ENCODE measurements around the gene LENG8. TPM values are rescaled to one million over a fixed set of nuclear protein-coding genes. Genes with fewer than 3 reads are reported as not detected.

The LENG8 gene
- total RNA-seq, 4 donors from 2014 or later = 9.9 to 49.5 (median 15.5) TPM

DNA sequence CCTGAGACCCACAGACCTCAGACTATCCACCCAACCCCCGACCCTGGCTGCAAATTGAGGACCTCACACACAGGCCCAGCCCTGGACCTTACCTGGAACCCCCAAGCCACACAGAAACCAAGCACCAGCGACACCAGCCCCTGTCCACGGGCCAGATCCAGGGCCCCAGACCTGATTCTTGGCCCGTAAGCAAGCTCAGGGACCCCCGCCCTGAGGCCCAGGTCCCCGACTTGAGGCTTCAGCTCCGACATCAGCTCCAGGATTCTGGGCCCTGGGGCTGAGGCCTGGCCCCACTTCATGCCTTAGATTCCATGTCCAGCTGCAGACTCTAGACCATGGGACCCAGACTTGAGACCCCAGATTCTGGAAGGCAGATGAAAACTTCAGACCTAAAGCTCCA, 27.5 kb upstream of the LENG8 start:
- in situ Hi-C loops (cut with MboI; ENCODE audit: low sequenced_read_pairs in 4 of 4) (no loop called here), intact Hi-C loops (cut with DNase I; ENCODE audit: low total_unique reads) (no loop called here)
- DNase-seq = no peak
- no peaks in the 10 kb centered on the region for H3K36me3 ChIP-seq
- H3K27ac ChIP-seq = peak overlapping the region in 1 of 4 donors; percentile 25
- no peak for TF ChIP-seq POLR2A (IDR thresholded peaks at IDR 0.05)
- TF ChIP-seq, protein P1, sequence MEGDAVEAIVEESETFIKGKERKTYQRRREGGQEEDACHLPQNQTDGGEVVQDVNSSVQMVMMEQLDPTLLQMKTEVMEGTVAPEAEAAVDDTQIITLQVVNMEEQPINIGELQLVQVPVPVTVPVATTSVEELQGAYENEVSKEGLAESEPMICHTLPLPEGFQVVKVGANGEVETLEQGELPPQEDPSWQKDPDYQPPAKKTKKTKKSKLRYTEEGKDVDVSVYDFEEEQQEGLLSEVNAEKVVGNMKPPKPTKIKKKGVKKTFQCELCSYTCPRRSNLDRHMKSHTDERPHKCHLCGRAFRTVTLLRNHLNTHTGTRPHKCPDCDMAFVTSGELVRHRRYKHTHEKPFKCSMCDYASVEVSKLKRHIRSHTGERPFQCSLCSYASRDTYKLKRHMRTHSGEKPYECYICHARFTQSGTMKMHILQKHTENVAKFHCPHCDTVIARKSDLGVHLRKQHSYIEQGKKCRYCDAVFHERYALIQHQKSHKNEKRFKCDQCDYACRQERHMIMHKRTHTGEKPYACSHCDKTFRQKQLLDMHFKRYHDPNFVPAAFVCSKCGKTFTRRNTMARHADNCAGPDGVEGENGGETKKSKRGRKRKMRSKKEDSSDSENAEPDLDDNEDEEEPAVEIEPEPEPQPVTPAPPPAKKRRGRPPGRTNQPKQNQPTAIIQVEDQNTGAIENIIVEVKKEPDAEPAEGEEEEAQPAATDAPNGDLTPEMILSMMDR (IDR thresholded peaks at IDR 0.05 in 4 of 5, conservative IDR thresholded peaks at IDR 0.05 in 1 of 5) = no peak
- no peak for ATAC-seq
- no peaks in the 10 kb centered on the region for H3K9me3 ChIP-seq
- peaks cover 54 to 71% (median 59%) of the 10 kb centered on the region in 3 donors for H3K27me3 ChIP-seq
- H3K4me3 ChIP-seq = no peak overlapping the region
- H3K4me1 ChIP-seq = no peaks in the 10 kb centered on the region

DNA sequence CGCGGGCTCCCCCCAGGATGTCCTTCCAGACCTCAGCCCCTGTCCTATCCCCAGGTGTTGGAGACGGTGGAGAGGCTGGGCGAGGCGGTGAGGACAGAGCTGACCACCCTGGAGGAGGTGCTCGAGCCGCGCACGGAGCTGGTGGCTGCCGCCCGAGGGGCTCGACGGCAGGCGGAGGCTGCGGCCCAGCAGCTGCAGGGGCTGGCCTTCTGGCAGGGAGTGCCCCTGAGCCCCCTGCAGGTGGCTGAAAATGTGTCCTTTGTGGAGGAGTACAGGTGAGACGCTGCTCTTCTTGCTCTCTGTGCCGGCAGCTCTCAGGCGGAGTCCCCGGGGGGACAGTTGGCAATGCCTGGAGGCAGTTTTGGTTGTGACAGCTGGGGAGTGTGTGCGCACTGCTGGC, 26.9 kb upstream of the LENG8 start:
- Histone ChIP-seq H3K27ac (no peak overlapping the region), H3K4me3 (no peak overlapping the region), H3K27me3 (peaks cover 50 to 68% (median 53%) of the 10 kb centered on the region in 3 donors), H3K4me1 (no peaks in the 10 kb centered on the region), H3K36me3 (no peaks in the 10 kb centered on the region), H3K9me3 (no peaks in the 10 kb centered on the region)
- TF ChIP-seq POLR2A (IDR thresholded peaks at IDR 0.05) = no peak
- TF ChIP-seq, protein P1 (IDR thresholded peaks at IDR 0.05 in 4 of 5, conservative IDR thresholded peaks at IDR 0.05 in 1 of 5) = no peak
- in situ Hi-C loops (cut with MboI; ENCODE audit: low sequenced_read_pairs in 4 of 4) = no loop called here
- no peak for DNase-seq
- intact Hi-C loops (cut with DNase I; ENCODE audit: low total_unique reads) = no loop called here
- ATAC-seq = no peak

- in situ Hi-C loops (cut with MboI; ENCODE audit: low sequenced_read_pairs in 4 of 4) (no loop called here), intact Hi-C loops (cut with DNase I; ENCODE audit: low total_unique reads) (no loop called here)
- Histone ChIP-seq H3K9me3 (no peaks in the 10 kb centered on the region), H3K27me3 (peaks cover 46 to 64% (median 51%) of the 10 kb centered on the region in 3 donors), H3K27ac (no peak overlapping the region), H3K4me1 (no peaks in the 10 kb centered on the region), H3K4me3 (no peak overlapping the region), H3K36me3 (no peaks in the 10 kb centered on the region)
- no peak for TF ChIP-seq POLR2A (IDR thresholded peaks at IDR 0.05)
- TF ChIP-seq, protein P1 (IDR thresholded peaks at IDR 0.05 in 4 of 5, conservative IDR thresholded peaks at IDR 0.05 in 1 of 5) = no peak
- no peak for DNase-seq
- ATAC-seq = no peak
These were observed 24.8 kb upstream of the LENG8 start for GRCh38 chr19:54424201-54424600.

- H3K4me1 ChIP-seq = no peaks in the 10 kb centered on the region
- peaks cover 46 to 64% (median 51%) of the 10 kb centered on the region in 3 donors for H3K27me3 ChIP-seq
- H3K27ac ChIP-seq = no peak overlapping the region
- H3K36me3 ChIP-seq = no peaks in the 10 kb centered on the region
- H3K9me3 ChIP-seq = no peaks in the 10 kb centered on the region
- intact Hi-C loops (cut with DNase I; ENCODE audit: low total_unique reads) (no loop called here), in situ Hi-C loops (cut with MboI; ENCODE audit: low sequenced_read_pairs in 4 of 4) (no loop called here)
- TF ChIP-seq, protein P1 (IDR thresholded peaks at IDR 0.05 in 4 of 5, conservative IDR thresholded peaks at IDR 0.05 in 1 of 5) = no peak
- no peak for TF ChIP-seq POLR2A (IDR thresholded peaks at IDR 0.05)
- DNase-seq (no peak), ATAC-seq (no peak)
- no peak overlapping the region for H3K4me3 ChIP-seq
These were observed 24.2 kb upstream of the LENG8 start for GRCh38 chr19:54424660-54425381.

DNA sequence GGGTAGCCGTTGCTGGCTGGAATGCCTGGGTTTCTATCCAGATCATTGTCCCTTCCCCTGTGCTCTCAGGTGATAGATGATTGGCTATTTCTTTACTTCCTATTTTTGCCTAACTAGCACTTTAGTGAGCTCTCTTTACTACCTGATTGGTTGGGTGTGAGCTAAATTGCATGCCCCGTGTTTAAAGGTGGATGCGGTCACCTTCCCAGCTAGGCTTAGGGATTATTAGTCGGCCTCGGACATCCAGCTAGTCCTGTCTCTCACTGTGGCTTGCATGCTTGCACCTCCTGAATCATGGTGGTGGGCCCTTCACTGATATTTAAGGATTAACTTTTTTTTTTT, 23.6 kb upstream of the LENG8 start:
- H3K4me3 ChIP-seq = no peak overlapping the region
- in situ Hi-C loops (cut with MboI; ENCODE audit: low sequenced_read_pairs in 4 of 4) (no loop called here), intact Hi-C loops (cut with DNase I; ENCODE audit: low total_unique reads) (no loop called here)
- no peak for DNase-seq
- no peaks in the 10 kb centered on the region for H3K9me3 ChIP-seq
- H3K27me3 ChIP-seq = peaks cover 46 to 64% (median 51%) of the 10 kb centered on the region in 3 donors
- no peak overlapping the region for H3K27ac ChIP-seq
- no peaks in the 10 kb centered on the region for H3K36me3 ChIP-seq
- no peak for TF ChIP-seq POLR2A (IDR thresholded peaks at IDR 0.05)
- TF ChIP-seq, protein P1 (IDR thresholded peaks at IDR 0.05 in 4 of 5, conservative IDR thresholded peaks at IDR 0.05 in 1 of 5) = no peak
- ATAC-seq = no peak
- H3K4me1 ChIP-seq = peaks cover 1 to 4% of the 10 kb centered on the region in 2 donors

Data from gastrocnemius medialis (tissue), 4 donors.